ENCODE results near the gene SERPINB8.

SERPINB8 gene

GRCh38 chr18:64011513-64011912 lies 41.6 kb downstream of the SERPINB8 start:
- DNase-seq (ENCODE audit: low read depth in 1 of 2, low spot score in 1 of 2): no peak

DNA sequence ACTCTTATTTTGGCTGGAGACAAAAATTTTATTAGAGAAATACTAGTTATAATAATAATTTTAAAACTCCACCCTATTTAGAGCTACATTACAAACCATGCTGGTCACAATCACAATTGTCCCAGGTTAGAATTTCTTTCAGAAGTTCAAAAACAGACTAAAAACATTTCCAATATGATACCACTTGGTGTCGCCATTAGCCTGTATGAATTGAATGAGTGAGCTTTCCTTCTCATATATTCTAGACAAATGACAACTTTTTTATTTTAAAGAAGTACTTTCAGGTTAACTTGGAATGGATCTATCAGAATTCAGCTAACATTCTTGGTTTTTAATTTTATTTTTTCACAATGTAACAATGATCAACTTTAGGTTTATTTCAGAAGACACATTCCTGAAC lies 48.0 kb downstream of the SERPINB8 start:
- DNase-seq (ENCODE audit: low read depth in 1 of 2, low spot score in 1 of 2): no peak

GRCh38 chr18:64019922-64020756 lies 50.3 kb downstream of the SERPINB8 start:
- no peak for DNase-seq (ENCODE audit: low read depth in 1 of 2, low spot score in 1 of 2)

GRCh38 chr18:64026350-64026749 lies 56.5 kb downstream of the SERPINB8 start:
- DNase-seq (ENCODE audit: low read depth in 1 of 2, low spot score in 1 of 2): no peak

GRCh38 chr18:64027931-64028695 lies 58.2 kb downstream of the SERPINB8 start:
- DNase-seq (ENCODE audit: low read depth in 1 of 2, low spot score in 1 of 2): no peak

DNA sequence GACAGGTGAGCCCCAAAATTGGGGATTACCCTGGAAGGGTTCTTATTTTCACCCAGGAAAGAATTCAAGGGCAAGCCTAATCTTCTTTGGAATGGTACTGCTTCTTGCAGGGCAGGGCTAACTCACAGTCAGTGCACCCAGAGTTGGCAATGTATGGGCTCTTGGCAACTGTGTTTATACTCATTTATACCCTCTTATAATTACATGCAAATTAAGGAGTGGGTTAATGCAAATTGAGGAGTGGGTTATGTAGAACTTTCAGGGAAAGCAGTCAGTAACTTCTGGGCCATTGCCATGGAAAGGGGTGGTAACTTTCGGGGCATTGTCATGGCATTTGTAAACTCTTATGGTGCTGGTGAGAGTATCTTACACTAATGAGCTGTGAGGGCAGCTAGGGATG lies 59.2 kb downstream of the SERPINB8 start:
- DNase-seq (ENCODE audit: low read depth in 1 of 2, low spot score in 1 of 2): no peak

- DNase-seq (ENCODE audit: low read depth in 1 of 2, low spot score in 1 of 2): no peak
Observed at GRCh38 chr18:64031411-64031810, 61.5 kb downstream of the SERPINB8 start.

DNA sequence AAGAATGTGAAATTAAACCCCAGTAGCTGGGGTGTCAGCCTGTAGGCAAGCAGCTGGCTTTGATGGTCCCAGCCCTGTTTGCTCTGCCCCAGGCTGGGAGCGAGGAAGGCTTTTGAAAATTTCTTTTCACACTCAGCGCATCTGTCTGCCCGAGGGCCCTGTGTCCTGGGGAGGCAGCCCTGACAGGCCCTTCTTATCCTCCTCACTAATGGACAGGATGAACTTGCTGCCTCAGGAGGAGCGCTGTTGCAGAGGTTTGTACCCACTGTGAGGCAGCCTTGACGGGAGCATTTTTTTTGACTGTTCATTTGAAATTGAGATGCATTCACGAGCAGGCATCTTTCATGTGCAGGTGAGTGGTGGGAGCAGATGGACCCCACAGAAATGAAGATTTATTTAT lies 62.4 kb downstream of the SERPINB8 start:
- DNase-seq (ENCODE audit: low read depth in 1 of 2, low spot score in 1 of 2): no peak

GRCh38 chr18:64037812-64038414 lies 68.0 kb downstream of the SERPINB8 start:
- no peak for DNase-seq (ENCODE audit: low read depth in 1 of 2, low spot score in 1 of 2)
